ENCODE measurements around the gene RNF144A.

Gene RNF144A

GRCh38 chr2:6908291-6908690 is 8.9 kb upstream of the RNF144A start:
- DNase-seq (ENCODE audit: low read depth, low spot score): no peak

- DNase-seq (ENCODE audit: low read depth, low spot score): no peak
These were observed 7.5 kb upstream of the RNF144A start for GRCh38 chr2:6909431-6910385.

GRCh38 chr2:6911721-6912120 is 5.5 kb upstream of the RNF144A start:
- DNase-seq (ENCODE audit: low read depth, low spot score): no peak

GRCh38 chr2:6913415-6914157 is 3.6 kb upstream of the RNF144A start:
- no peak for DNase-seq (ENCODE audit: low read depth, low spot score)

- DNase-seq (ENCODE audit: low read depth, low spot score): no peak
These were observed 2.4 kb upstream of the RNF144A start for GRCh38 chr2:6914828-6915227.

- DNase-seq (ENCODE audit: low read depth, low spot score): no peak
These were observed 1.8 kb upstream of the RNF144A start for GRCh38 chr2:6915399-6915798.

- DNase-seq (ENCODE audit: low read depth, low spot score): no peak
These were observed 988 bp upstream of the RNF144A start for GRCh38 chr2:6916224-6916623.

- DNase-seq (ENCODE audit: low read depth, low spot score): no peak
These were observed 509 bp upstream of the RNF144A start for GRCh38 chr2:6916736-6917070.

- no peak for DNase-seq (ENCODE audit: low read depth, low spot score)
These were observed 679 bp downstream of the RNF144A start for GRCh38 chr2:6917761-6918421.

- no peak for DNase-seq (ENCODE audit: low read depth, low spot score)
These were observed 2.9 kb downstream of the RNF144A start for GRCh38 chr2:6919901-6920742.

- no peak for DNase-seq (ENCODE audit: low read depth, low spot score)
These were observed 3.5 kb downstream of the RNF144A start for GRCh38 chr2:6920743-6921064.

- no peak for DNase-seq (ENCODE audit: low read depth, low spot score)
These were observed 4.2 kb downstream of the RNF144A start for GRCh38 chr2:6921321-6921922.

- DNase-seq (ENCODE audit: low read depth, low spot score): no peak
These were observed 5.0 kb downstream of the RNF144A start for GRCh38 chr2:6922201-6922656.

- DNase-seq (ENCODE audit: low read depth, low spot score): no peak
These were observed 6.1 kb downstream of the RNF144A start for GRCh38 chr2:6923319-6923718.

GRCh38 chr2:6924101-6924923 is 7.1 kb downstream of the RNF144A start:
- no peak for DNase-seq (ENCODE audit: low read depth, low spot score)

- DNase-seq (ENCODE audit: low read depth, low spot score): no peak
These were observed 7.8 kb downstream of the RNF144A start for GRCh38 chr2:6924924-6925409.

- no peak for DNase-seq (ENCODE audit: low read depth, low spot score)
These were observed 9.0 kb downstream of the RNF144A start for GRCh38 chr2:6926071-6926732.

GRCh38 chr2:6927186-6927585 is 10.0 kb downstream of the RNF144A start:
- no peak for DNase-seq (ENCODE audit: low read depth, low spot score)

GRCh38 chr2:6927753-6928152 is 10.5 kb downstream of the RNF144A start:
- DNase-seq (ENCODE audit: low read depth, low spot score): no peak

All from brain pericyte (primary cell).